GM18867 (cell line): ENCODE measurements around the gene PRG2.
"Not testable (repeated sequence)": the region's sequence is repeated elsewhere in the genome, so short reads cannot be mapped to it uniquely, and the experiment has no call there.

Source experiments
- ATAC-seq: cut with Tn5 transposase; IDR thresholded peaks from one replicate; pipeline ENCODE4 v1.9.1; 2021; ENCODE audit warnings: mild to moderate bottlenecking, moderate library complexity; ENCODE audit not compliant: unreplicated experiment

PRG2 gene

DNA sequence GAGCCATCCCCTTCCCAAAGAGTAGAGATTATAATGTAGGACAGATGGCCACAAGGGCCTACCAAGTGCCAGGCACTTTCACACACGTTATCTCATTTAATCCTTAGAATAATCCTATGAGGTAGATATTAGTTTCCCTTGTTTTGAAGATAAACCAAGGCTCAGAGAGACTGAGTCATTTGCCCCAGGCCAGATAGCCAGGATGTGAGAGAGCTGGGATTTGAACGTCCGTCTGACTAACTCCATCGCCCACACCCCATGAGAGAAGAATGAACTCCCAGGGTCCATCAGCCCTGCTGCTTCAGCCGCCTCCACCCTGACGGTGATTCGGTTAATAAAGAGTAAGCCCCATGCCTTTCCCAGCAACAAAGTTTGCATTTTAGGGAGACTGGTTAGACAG, 20.2 kb downstream of the PRG2 start:
- ATAC-seq = no peak

DNA sequence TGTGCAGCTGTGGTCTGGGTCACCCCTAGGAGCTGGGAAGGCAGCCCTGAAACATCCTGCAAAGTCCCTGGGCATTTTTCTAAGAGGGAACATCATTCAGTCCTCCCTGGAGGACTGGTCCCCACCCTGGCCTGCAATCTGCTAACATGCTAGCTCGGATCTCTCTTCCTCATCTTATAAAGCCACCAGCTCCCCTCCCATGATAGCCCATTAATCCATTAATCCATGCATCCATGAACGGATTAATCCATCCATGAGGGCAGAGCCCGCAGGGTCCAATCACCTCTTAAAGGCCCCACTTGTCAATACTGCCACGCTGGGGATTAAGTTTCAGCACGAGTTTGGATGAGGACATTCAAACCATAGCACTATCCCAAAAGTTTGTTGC, 21.6 kb downstream of the PRG2 start:
- no peak for ATAC-seq

DNA sequence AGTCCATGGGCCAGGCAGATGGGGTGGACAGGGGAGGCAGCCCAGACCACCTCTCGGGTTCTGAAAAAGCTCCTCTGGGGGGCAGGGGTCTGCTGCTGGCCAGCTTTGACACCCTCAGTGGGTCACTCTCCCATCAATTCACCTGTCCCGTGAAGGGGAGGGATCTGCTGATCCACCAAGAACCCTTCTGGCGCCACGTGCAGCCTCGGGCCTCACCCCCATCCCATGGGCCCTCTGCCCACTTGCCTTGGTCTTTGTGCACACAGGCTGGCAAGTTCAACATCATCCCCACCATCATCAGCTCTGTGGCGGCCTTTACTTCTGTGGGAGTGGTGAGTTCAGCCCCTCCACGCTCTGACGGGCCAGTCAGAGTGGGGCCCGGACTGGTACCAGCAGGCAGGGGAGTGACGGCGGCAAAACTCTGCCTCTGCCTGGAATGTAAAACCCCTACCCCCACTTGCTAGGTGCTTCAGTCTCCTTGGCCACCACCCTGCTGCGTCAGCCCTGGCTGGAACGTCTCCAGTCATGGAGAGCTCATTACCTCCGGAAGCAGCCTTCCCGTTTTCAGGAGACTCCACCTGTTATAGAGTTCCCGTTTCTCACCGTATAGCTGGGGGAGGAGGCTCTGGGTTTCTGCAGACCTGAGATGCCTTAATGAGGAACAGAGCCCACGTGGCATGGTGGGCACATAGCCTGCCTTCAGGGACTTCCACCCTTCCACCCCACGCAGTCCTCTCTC, 22.2 kb downstream of the PRG2 start:
- no peak for ATAC-seq

DNA sequence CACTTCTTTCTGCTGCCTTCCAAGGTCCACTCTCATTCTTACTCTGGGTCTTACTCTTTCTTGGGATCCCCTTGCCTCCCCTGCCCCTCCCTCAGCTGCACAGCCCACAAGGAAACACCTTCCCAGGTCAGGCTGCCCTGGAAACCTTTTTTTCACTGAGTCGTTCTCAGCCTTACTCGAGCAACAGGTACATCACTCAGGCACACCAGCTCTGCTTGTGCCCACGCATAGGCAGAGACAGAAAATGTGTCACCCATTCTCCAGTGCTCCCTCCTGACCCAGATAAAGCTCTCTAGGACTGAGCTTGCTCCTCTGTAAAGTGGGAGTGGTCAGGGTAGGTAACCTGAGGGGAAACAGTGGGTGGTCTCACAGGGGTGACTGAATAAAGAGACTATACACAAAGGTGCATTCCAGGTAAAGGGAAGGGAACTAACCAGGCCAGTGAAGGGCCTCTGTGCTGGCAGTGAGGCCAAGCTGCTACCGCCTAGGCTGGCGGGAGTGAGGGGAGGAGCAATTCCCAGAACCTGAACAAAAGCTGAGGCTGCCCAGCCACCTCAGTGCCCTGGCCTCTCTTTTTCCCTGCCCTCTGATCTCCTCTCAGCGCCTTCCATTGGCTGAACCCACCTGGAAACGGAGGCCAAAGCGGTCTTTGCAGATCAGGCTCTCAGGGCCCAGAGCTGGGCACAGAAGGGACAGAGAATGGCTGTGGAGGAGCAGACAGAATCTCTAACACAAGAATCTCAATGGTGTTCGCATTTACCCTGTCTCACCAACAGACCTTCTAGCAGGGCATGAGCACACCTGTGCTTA, 25.4 kb downstream of the PRG2 start:
- ATAC-seq = no peak

DNA sequence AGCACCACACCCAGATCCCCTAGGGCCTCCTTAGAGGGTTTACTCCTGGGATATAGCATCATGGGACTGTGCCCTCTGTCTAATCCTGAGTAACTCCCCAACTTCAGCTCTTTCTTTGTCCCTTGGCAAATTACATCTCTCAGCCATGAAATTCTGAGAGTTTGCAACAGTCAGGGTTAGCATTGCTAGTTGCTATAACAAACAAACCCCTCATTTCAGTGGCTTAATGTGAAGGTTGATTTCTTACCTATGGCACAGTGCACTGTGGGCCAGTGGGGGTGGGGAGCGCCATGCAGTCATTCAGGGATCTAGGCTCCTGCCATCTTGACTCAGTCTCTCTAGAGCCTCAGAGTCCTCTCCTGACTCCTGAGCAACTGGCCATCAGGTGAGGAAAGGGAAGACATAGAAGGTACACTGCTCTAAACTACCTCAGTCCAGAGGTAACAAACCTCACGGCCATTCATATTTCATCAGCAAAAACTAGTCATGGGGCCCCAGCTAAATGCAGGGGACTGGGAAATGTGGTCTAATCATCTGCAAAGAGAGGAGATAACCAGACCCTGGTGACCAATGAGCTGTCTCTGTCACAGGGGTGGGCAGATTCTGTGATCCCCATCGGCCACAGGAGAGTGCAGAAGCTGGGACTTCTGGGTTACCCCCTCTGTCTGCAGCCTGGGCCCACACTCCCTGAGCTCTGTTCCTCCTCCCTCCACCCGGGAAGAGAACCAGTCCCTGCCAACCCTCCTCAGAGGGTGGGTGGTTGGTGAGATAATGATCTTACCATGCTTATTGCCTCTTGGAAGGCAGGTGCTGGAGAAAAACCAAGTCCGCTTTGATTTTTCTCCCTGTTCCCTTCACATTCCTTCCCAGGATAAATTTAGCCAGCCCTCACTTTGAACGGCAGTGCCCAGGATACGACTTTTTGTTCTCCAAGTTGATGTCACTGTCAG, 27.0 kb downstream of the PRG2 start:
- no peak for ATAC-seq

DNA sequence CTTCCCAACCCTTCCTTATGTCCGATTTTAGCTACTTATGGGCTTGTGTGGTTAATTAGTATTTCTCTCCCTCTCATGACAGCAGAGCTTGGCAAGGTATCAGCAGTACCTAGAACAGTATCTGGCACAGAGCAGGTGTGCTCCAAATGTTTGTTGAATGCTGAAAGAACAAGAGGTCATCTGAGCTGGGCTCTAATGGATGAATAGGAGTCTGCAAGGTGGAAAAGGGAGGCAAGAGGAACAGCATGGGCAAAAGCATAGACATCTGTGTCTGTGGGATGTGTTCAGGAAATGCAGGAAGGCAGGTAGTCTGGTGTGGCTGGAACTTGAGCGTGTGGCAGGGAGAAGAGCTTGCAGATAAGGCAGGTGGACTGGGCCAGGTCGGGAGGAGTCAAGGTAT, 28.5 kb downstream of the PRG2 start:
- no peak for ATAC-seq

DNA sequence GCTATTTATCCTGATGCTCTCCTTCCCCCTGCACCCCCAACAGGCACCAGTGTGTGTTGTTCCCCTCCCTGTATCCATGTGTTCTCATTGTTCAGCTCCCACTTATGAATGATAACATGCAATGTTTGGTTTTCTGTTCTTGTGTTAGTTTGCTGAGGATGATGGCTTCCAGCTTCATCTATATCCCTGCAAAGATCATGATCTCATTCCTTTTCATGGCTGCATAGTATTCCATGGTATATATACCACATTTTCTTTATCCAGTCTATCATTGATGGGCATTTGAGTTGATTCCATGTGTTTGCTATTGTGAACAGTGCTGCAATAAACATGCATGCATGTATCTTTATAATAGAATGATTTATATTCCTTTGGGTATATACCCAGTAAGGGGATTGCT, 29.0 kb downstream of the PRG2 start:
- ATAC-seq = not testable (repeated sequence)

DNA sequence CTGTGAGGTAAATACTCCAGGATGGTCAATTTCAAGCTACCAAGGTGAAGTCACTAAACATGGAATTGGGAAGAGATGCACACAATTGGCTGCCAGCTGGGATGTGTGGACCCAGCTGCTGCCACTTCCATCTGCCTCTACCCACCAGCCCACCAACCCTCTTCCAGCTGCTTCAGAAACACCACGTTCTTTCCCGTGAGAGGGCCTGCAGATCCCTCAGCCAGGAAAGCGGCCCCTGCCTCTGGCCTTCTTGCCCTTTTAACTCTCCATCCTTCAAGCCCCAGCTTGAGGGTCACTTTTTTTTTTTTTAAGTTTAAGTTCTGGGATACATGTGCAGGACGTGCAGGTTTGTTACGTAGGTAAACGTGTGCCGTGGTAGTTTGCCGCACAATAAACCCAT, 29.5 kb downstream of the PRG2 start:
- no peak for ATAC-seq

DNA sequence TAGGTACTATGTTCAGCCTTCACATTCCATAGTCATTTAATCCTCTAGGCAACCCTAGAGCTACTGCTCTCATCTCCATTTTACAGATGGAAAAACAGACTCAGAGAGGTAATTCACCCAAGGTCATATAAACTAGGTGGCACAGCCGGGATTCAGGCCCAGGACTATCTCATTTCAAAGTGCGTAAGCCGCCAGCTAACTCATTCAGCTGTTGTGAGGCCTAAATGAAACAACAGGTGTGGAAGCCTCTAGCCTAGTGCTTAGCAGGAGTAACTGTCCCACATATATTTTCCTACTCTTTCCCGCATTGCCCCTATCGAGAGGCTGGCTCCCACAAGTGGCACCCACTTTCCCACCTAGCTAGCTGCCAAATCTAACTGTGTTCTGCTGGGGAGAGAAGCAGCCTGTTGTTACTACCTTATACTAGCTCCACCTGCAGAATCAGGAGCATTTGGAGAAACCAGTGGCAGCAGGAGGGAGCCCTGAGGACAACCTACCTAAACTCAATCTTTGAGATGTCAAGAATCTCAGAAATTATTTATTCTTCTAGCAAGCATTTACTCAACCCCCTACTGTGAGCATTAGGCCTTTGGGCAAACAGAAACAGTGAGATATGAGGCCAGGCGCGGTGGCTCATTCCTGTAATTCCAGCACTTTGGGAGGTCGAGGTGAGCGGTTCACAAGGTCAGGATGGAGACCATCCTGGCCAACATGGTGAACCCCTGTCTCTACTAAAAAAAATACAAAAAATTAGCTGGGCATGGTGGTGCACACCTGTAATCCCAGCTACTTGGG, 30.4 kb downstream of the PRG2 start:
- no peak for ATAC-seq

DNA sequence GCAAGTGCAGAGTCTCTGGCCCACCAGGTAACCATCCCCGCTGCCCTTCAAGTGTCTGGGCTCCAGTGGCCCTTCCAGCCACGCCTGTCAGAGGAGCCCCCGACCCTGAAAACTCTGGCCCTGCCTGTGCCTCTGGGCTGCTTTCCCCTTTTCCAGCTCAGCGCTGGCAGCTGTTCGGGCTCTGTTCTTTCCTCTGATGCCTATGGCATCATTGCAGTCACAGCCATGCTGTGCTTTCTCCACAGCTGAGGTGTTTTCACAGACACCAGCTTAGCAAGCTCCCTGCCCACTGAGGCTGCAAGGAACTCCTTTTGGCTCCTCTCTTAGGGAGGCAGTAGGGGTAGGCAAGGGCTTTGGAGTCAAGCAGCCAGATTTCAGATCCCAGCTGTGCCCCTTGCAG, 31.1 kb downstream of the PRG2 start:
- ATAC-seq = no peak

DNA sequence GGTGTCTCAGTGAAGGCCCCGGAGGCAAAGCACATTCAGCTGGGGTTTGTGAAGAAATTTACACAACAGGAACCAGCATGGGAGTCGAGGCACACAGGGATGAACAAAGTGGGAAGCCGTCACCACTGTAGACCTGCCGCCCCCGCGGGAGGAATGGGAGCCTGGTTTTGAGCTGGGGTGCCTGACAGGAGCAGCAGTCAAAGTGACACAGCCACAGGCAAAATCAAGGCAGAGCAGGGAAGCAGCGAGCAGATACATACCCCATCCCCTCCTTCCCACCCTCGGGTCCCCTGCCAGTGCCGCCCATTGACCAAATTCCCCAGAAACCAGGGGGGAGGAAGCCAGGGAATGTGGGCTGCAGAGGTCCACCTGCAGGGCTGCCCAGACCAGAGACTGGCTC, 31.5 kb downstream of the PRG2 start:
- no peak for ATAC-seq

DNA sequence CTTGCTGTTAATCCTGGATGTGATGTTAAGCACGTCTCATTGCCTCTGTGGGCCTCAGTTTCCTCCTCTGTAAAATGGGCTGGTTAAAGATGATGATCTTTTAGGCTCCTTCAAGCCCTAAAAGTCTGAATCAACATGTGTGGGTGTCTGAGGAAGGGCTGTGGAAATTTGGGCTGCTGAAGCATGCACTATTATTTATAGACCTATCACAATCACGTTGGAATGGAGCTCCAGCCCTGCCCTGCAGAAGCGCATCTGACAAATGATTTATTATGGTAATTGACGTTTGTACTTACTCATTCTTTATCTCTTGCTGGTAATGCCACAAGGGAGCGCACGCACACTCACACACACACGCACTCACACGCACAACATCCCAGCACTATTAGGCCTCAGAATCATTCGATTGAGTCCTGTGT, 31.9 kb downstream of the PRG2 start:
- no peak for ATAC-seq

DNA sequence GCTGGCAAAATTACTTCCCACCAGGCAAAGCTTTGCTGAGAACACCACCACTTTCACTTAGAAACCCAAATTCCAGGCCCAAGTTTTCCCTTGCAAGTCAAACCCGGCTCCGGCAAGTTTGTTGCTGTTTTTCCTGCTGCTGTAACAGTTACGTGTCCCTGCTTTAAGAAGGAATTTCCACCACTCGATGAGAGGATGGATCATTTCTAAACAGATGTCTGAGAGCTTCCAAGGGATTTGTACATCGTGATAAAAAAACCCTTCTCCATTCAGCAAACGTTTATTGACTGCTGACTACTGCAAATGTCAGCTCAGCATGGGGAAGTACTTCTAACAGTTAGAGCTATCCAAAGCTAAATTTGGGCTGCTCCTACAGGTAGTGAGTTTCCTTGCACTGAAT, 32.6 kb downstream of the PRG2 start:
- ATAC-seq = no peak

DNA sequence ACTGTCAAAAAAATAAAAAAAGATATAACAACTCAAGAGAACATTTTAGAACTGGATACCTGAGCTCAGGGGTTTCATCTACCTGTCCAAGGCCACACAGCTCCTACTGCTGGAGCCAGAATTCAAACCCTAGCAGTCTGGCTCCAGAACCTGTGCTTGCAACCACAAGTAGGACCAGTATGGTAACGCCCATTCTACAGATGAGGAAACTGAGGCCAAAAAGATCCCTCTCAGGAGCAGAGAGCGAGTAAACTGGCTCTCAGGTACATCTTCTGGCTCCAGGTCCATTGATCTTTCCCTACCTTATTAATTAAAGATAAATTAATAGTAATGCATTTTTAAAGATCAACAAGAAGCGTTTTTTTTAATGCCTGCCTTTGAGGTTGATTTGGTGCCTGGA, 33.1 kb downstream of the PRG2 start:
- no peak for ATAC-seq

DNA sequence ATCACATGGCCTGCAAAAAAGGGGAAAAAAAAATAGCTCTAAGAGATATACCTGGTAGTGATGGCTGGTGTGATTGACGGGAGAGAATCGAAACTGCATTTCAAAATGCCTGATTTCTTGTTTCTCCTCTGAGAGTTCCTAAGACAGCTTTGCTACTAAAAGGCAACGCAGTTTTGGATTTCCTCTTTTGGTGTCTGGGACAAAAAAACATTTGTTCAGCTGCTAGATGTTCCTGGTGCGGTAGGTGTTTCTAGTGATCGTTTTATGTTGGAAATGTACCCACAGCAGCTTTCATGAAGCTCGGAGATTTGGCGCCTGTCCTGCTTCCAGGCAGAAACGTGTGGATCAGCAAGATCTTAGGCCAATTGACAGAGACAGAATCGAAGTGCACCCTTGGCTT, 34.2 kb downstream of the PRG2 start:
- no peak for ATAC-seq

DNA sequence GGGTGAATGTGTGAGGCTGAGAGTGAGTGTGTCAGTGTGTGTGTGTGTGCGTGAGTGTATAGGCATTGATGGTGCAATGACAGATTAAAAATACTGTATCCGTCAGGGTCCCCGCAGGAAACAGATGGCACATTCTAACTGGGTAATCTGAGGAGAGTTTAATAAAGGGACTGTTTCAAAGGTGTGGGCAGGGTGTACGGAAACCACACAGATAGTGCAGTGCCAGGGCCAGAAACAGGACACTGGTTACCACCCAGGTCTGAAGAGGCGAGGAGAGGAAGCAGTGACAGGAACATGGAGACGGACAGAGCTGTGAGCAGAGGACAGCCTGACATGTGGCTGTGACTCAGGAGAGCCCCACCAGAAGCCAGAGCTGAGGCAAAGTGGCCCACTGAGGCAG, 35.8 kb downstream of the PRG2 start:
- no peak for ATAC-seq

DNA sequence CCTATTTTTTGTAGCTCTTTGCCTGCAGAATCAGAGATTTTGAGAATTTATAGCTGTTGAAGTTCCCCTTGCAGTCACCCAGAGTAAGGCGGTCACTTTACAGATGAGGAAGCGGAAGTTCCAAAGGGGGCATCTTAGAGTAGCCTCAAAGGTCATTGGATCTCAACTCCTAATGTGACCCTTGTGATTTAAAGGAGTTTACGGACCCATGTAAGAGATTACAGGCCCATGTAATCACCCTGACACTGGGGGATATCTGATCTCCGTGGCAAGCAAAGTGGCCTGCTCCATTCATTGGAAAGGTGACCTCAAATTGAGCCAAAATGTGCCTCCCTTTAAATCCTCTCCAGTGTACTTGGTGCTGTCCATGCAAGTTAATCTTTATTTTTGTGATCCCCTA, 36.6 kb downstream of the PRG2 start:
- ATAC-seq = no peak

DNA sequence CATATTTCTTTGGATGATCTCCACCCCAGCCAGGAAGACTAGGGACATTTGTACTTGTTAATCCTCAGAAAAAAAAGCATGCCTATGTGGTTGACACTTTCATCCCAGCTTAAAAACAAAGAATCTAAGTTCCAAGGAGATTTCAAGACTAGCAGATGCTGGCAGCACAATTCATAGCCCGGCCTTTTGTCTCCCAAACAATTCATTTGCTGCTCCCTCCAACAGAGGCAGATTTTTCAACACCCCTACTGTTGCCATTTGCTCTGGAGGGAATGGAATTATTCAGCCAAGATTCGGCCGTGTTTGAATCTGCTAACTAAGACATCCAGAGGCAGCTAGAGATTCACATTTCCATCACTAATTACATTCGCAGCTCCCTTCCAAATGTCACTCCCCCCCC, 37.0 kb downstream of the PRG2 start:
- ATAC-seq = no peak

DNA sequence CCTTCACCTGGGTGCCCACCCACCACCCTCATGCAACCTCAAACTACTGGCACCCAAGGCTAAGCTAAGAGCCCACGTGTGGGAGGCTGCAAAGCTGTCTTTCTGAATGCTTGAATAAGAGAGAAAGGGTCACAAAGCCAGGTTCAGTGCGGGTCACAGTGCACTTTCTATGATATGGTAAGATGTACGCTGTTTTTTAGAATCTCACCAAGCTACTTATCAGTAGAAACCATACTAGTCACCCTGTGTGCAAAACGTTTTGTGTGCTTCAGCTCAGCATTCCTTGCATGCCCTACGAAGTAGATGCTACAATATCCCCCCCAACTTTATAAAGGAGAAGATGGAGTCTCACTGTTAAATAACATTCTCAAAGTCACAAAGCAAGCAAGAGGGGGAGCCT, 37.4 kb downstream of the PRG2 start:
- ATAC-seq = no peak

DNA sequence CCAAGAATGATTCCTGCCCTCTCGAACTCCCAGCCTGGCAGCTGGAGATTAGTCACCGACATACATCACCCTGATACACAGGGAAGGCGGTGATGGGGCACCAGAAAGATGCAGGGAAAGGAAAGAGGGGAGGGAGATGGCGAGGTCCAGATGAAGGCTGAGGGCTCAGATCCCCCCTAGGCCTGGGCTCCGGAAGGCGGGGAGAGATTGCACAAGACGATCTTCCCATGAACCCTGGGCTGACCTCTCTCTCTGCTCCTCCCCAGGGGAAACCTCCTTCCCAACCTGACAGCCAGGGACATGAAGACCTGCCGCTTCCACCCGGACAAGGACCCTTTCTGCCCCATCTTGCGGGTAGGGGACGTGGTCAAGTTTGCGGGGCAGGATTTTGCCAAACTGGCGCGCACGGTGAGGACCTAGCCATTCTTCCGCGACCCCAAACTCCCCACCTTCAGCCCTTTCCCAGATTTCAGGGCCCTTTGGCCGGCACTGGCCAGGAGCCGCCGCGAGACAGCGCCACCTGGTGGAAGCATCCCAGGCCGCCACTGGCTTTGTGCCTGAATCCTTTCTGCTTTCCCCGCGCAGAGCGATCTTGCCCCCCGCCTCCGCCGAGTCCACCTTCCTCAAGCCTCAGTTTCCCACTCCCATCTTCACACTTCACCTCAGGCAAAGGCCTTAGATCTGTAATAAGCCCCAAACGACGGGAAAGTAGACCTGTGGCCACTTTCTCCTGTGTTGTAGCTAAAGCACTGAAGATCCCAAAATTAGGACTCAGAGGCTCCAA, 40.8 kb downstream of the PRG2 start:
- no peak for ATAC-seq
